ENCODE data around the gene TSHZ2. TPM values are rescaled to one million over a fixed set of nuclear protein-coding genes. Genes with fewer than 3 reads are reported as not detected.

The TSHZ2 gene
- total and polyA plus RNA-seq, 2 of the 4 experiments (the other 2 are of a cell fraction), result under 0.01 to 0.02 TPM

- Histone ChIP-seq H3K27ac (ENCODE audit: insufficient read depth, low read length) (no peak overlapping the region), H2BK5ac (ENCODE audit: low read depth, low read length, poor library complexity, severe bottlenecking) (no peak overlapping the region), H3K27me3 (ENCODE audit: control insufficient read depth, insufficient read depth, low read length) (no peaks in the 10 kb centered on the region), H4K8ac (ENCODE audit: low read depth in 2 of 2, low read length in 2 of 2) (no peak overlapping the region), H2BK120ac (ENCODE audit: low read depth, low read length) (no peak overlapping the region), H3K9me3 (ENCODE audit: control insufficient read depth, insufficient read depth, low read length) (no peaks in the 10 kb centered on the region), H3K18ac (ENCODE audit: low read depth, low read length) (no peak overlapping the region), H3K23ac (ENCODE audit: low read depth, low read length) (no peak overlapping the region), H2AK9ac (replicated peaks; ENCODE audit: low read depth, low read length, poor library complexity) (no peak overlapping the region), H3K79me1 (ENCODE audit: low read depth in 1 of 2, low read length in 2 of 2) (no peaks in the 10 kb centered on the region), H2BK20ac (ENCODE audit: low read depth, low read length) (no peak overlapping the region), H4K5ac (ENCODE audit: low read depth, low read length) (no peak overlapping the region), H3K4me1 (ENCODE audit: control insufficient read depth, insufficient read depth, low read length) (peaks cover 7% of the 10 kb centered on the region; the same call in 1 of the 2 replicates), H2AFZ (replicated peaks; ENCODE audit: low read length, poor library complexity) (no peak overlapping the region), H2AK5ac (ENCODE audit: low read depth, low read length) (no peak overlapping the region), H3K14ac (replicated peaks; ENCODE audit: low read depth, low read length) (no peak overlapping the region), H2BK15ac (ENCODE audit: low read depth, low read length) (no peak overlapping the region), H3K4ac (ENCODE audit: low read depth, low read length) (no peak overlapping the region), H3K9me1 (ENCODE audit: insufficient read depth, low read length) (no peaks in the 10 kb centered on the region), H4K20me1 (ENCODE audit: insufficient read depth, low read length) (no peaks in the 10 kb centered on the region), H3K4me3 (ENCODE audit: insufficient read depth, low read depth, low read length) (no peak overlapping the region), H3K56ac (ENCODE audit: extremely low read depth, insufficient read depth, low read length) (no peak overlapping the region), H3K4me2 (ENCODE audit: low read depth, low read length) (no peak overlapping the region), H4K91ac (ENCODE audit: insufficient read depth, low read depth, low read length) (no peak overlapping the region), H3K9ac (ENCODE audit: low read depth, low read length) (no peak overlapping the region), H3K36me3 (ENCODE audit: control insufficient read depth, insufficient read depth, low read length) (no peaks in the 10 kb centered on the region)
- ATAC-seq (ENCODE audit: low read depth), result no peak
- DNase-seq, result no peak
- dilution Hi-C loops (cut with HindIII; ENCODE audit: low sequenced_read_pairs, unreplicated experiment), result no loop called here
- ChIA-PET CTCF (no interaction called here), POLR2A (ENCODE audit: unreplicated experiment) (no interaction called here)
- TF ChIP-seq CEBPB (IDR thresholded peaks at IDR 0.05; ENCODE audit: low read depth, low read length) (no peak), ELK1 (IDR thresholded peaks at IDR 0.05; ENCODE audit: borderline replicate concordance, low read depth, low read length) (no peak), NFE2L2 (IDR thresholded peaks at IDR 0.05; ENCODE audit: low read depth, low read length) (no peak), RFX5 (IDR thresholded peaks at IDR 0.05; ENCODE audit: low read depth, low read length) (no peak), FOS (IDR thresholded peaks at IDR 0.05; ENCODE audit: low read depth, low read length) (no peak), BHLHE40 (IDR thresholded peaks at IDR 0.05; ENCODE audit: low read depth, low read length) (no peak), MXI1 (IDR thresholded peaks at IDR 0.05; ENCODE audit: borderline replicate concordance, low read depth, low read length) (no peak), USF2 (IDR thresholded peaks at IDR 0.05; ENCODE audit: low read depth, low read length) (no peak), CHD1 (IDR thresholded peaks at IDR 0.05; ENCODE audit: low read depth, low read length) (no peak), MAZ (IDR thresholded peaks at IDR 0.05; ENCODE audit: borderline replicate concordance, low read depth, low read length) (no peak), RCOR1 (IDR thresholded peaks at IDR 0.05; ENCODE audit: insufficient replicate concordance, low read length) (no peak), SMC3 (IDR thresholded peaks at IDR 0.05; ENCODE audit: low read depth, low read length) (no peak), RAD21 (IDR thresholded peaks at IDR 0.05; ENCODE audit: low read length) (no peak), MAFK (IDR thresholded peaks at IDR 0.05; ENCODE audit: low read depth, low read length) (no peak)
- intact Hi-C loops (cut with micrococcal nuclease), result no loop called here
- WGBS, 2 experiments (ENCODE audit: extremely low coverage in 2 of 2, insufficient read length in 1 of 2), result no CpG with 5 or more reads among the region's 1 CpG
- in situ Hi-C loops (cut with MboI; ENCODE audit: low sequenced_read_pairs), result no loop called here
- BruUV-seq (replicated peaks), result no TSS peak
These were observed 273.4 kb downstream of the TSHZ2 start for GRCh38 chr20:53245574-53245973.

Data from IMR-90 (cell line).